GM13977 (cell line): ENCODE measurements around the gene ZBTB21.
A peak's percentile ranks its signal among the peaks of the same experiment; 100 is the strongest.

Experiments used
- DNase-seq: peaks from one replicate; pipeline ENCODE4 v3.0.0; 2012; ENCODE audit warnings: low spot score
- CTCF ChIP-seq: IDR thresholded peaks from 2 replicates; pipeline ENCODE4 v1.5.1; 2012; ENCODE audit warnings: mild to moderate bottlenecking, control low read depth; ENCODE audit not compliant: insufficient read depth; ENCODE audit errors: extremely low read depth, missing control alignments
- in situ Hi-C: fragments of 300-500 bp; cut with MboI; formaldehyde crosslinking; loops from one replicate; pipeline ENCODE4 v1.12.0; 2022; ENCODE audit warnings: low sequenced_read_pairs, low pct_unique_long_range_greater_than_20kb, mixed read lengths, inconsistent platforms; ENCODE audit not compliant: unreplicated experiment

ZBTB21 gene

GRCh38 chr21:41979335-41979734 lies 30.8 kb downstream of the ZBTB21 start:
- TF ChIP-seq CTCF: no peak
- in situ Hi-C loops: no loop called here
- DNase-seq: no peak

GRCh38 chr21:41977034-41977950 lies 32.9 kb downstream of the ZBTB21 start:
- no peak for DNase-seq
- in situ Hi-C loops: no loop called here

GRCh38 chr21:41976611-41977010 lies 33.5 kb downstream of the ZBTB21 start:
- no peak for TF ChIP-seq CTCF
- DNase-seq: no peak
- in situ Hi-C loops: no loop called here

More at GRCh38 chr21:41977034-41977950, 32.9 kb downstream of the ZBTB21 start:
- no peak for TF ChIP-seq CTCF

- in situ Hi-C loops: no loop called here
- DNase-seq: peak; percentile 12
- TF ChIP-seq CTCF: no peak
These were observed 34.5 kb downstream of the ZBTB21 start for GRCh38 chr21:41975391-41976272.

GRCh38 chr21:41974752-41975053 lies 35.5 kb downstream of the ZBTB21 start:
- DNase-seq: no peak
- in situ Hi-C loops: no loop called here
- TF ChIP-seq CTCF: no peak

GRCh38 chr21:41973861-41974751 lies 36.1 kb downstream of the ZBTB21 start:
- in situ Hi-C loops: no loop called here
- DNase-seq: peak; percentile 44
- TF ChIP-seq CTCF: peak; percentile 31
